Lower leg skin (tissue), 3 donors: Measurements from ENCODE around the gene UQCRC1.

Experiments
- POLR2A ChIP-seq, 2 donors: fragments of 450-650 bp; IDR thresholded peaks; one replicate each; pipeline ENCODE4 v1.6.1; 2016 to 2017; ENCODE audit warnings: antibody characterized with exemption in 2 of 2, mild to moderate bottlenecking in 1 of 2, moderate library complexity in 1 of 2
- TF ChIP-seq, protein P1 (sequence below), 3 donors: fragments of 450-650 bp; IDR thresholded peaks; one replicate each; pipeline ENCODE4 v1.5.1; 2016; ENCODE audit warnings: antibody characterized with exemption in 3 of 3, mild to moderate bottlenecking in 3 of 3, moderate library complexity in 2 of 3

DNA sequence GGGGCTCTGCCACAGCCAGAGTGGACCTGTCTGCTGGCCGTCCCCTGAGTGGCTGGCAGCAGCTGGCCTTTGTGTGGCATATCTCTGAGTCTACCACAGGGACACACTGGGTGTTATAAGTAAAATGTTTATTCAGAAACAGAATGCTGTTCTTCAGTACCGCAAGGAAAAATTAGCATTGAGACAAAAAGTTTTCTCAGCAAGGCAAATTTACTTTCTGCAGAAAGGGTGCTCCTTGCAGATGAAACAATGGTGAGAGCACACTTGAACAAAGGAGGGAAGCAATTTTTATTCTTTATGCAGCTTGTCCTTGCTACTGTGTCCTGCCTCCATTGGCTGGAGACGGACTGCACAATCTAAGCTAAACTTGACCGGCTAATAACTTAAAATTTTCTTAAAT lies 8.1 kb upstream of the UQCRC1 start:
- TF ChIP-seq POLR2A (IDR thresholded peaks at IDR 0.05), result no peak
- TF ChIP-seq, protein P1, sequence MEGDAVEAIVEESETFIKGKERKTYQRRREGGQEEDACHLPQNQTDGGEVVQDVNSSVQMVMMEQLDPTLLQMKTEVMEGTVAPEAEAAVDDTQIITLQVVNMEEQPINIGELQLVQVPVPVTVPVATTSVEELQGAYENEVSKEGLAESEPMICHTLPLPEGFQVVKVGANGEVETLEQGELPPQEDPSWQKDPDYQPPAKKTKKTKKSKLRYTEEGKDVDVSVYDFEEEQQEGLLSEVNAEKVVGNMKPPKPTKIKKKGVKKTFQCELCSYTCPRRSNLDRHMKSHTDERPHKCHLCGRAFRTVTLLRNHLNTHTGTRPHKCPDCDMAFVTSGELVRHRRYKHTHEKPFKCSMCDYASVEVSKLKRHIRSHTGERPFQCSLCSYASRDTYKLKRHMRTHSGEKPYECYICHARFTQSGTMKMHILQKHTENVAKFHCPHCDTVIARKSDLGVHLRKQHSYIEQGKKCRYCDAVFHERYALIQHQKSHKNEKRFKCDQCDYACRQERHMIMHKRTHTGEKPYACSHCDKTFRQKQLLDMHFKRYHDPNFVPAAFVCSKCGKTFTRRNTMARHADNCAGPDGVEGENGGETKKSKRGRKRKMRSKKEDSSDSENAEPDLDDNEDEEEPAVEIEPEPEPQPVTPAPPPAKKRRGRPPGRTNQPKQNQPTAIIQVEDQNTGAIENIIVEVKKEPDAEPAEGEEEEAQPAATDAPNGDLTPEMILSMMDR (IDR thresholded peaks at IDR 0.05), result no peak
